Subcutaneous adipose tissue (tissue), 4 donors: ENCODE results near the gene ANO4. TPM values are rescaled to one million over a fixed set of nuclear protein-coding genes. Genes with fewer than 3 reads are reported as not detected.

ENCODE experiments used
- total RNA-seq, 4 donors: library from RNA; depleted of rRNA; stranded (reverse); fragments of >200 nt; gene quantifications; one replicate each; pipeline ENCODE4 v1.1.0, GENCODE V29; 2016
- TF ChIP-seq, protein P1 (sequence below): fragments of 450-650 bp; IDR thresholded peaks from one replicate; pipeline ENCODE4 v1.5.1; 2016; ENCODE audit warnings: low read depth, mild to moderate bottlenecking, control low read depth, antibody characterized with exemption, moderate library complexity

ANO4 gene
- total RNA-seq, 4 donors from 2014 or later: 0.22 to 0.82 TPM; not detected in 2

GRCh38 chr12:100867639-100868393 is 73.2 kb downstream of the ANO4 start:
- TF ChIP-seq, protein P1, sequence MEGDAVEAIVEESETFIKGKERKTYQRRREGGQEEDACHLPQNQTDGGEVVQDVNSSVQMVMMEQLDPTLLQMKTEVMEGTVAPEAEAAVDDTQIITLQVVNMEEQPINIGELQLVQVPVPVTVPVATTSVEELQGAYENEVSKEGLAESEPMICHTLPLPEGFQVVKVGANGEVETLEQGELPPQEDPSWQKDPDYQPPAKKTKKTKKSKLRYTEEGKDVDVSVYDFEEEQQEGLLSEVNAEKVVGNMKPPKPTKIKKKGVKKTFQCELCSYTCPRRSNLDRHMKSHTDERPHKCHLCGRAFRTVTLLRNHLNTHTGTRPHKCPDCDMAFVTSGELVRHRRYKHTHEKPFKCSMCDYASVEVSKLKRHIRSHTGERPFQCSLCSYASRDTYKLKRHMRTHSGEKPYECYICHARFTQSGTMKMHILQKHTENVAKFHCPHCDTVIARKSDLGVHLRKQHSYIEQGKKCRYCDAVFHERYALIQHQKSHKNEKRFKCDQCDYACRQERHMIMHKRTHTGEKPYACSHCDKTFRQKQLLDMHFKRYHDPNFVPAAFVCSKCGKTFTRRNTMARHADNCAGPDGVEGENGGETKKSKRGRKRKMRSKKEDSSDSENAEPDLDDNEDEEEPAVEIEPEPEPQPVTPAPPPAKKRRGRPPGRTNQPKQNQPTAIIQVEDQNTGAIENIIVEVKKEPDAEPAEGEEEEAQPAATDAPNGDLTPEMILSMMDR: no peak

GRCh38 chr12:100868487-100868886 is 73.9 kb downstream of the ANO4 start:
- TF ChIP-seq, protein P1: no peak

- TF ChIP-seq, protein P1: no peak
These were observed 76.7 kb downstream of the ANO4 start for GRCh38 chr12:100871195-100871734.

- TF ChIP-seq, protein P1: no peak
These were observed 80.6 kb downstream of the ANO4 start for GRCh38 chr12:100875156-100875555.

DNA sequence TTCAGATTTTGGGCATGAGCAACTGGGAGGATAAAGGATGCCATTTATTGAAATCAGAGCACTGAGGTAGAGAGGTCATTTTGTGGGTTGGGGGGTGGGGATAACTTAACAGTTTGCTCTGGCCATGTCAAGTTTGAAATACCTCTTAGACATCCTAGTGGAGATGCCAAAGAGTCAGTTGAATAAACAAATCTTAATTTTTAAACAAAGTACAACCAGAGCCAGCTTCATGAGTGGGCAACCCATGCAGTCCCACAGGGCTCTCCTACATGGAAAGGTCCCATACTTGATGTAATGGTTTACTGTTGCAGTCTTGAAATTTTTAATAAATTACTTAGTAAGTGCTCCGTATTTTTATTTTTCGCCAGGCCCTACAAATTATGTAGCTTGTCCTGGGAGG is 81.2 kb downstream of the ANO4 start:
- TF ChIP-seq, protein P1: no peak

- TF ChIP-seq, protein P1: no peak
These were observed 83.2 kb downstream of the ANO4 start for GRCh38 chr12:100877776-100878175.

- TF ChIP-seq, protein P1: no peak
These were observed 100.6 kb downstream of the ANO4 start for GRCh38 chr12:100895192-100895591.
